ENCODE data around the gene CHRNG.
"Not testable (repeated sequence)": the region's sequence is repeated elsewhere in the genome, so short reads cannot be mapped to it uniquely, and the experiment has no call there.

Gene CHRNG

DNA sequence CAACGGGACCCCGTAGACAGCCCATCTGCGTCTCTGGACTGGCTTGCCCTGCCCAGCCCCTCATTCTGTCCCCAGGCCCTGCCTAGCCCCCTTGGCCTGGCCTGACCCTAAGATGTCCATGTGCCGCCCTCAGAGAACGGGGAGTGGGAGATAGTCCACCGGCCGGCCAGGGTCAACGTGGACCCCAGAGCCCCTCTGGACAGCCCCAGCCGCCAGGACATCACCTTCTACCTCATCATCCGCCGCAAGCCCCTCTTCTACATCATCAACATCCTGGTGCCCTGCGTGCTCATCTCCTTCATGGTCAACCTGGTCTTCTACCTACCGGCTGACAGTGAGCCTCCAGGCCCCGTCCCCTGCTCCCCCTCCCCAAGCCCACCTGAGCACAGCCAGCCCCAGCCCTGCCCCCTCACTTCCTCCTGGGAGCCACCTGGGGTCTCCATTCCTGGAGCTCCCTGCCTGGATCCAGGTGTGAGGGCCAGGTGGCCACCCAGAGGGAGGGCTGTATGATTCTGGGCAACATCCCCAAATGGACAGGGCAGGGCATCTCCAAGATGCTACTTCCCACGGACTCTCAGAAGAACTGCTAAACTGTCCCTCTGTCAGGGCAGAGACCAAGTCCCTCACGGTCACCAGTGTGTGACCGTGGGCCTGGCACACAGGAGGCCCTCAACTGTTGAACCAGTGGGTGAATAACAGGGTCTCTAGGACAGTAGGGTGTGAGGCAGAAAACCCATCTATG is 9.5 kb upstream of the CHRNG start:
- no peak for DNase-seq

DNA sequence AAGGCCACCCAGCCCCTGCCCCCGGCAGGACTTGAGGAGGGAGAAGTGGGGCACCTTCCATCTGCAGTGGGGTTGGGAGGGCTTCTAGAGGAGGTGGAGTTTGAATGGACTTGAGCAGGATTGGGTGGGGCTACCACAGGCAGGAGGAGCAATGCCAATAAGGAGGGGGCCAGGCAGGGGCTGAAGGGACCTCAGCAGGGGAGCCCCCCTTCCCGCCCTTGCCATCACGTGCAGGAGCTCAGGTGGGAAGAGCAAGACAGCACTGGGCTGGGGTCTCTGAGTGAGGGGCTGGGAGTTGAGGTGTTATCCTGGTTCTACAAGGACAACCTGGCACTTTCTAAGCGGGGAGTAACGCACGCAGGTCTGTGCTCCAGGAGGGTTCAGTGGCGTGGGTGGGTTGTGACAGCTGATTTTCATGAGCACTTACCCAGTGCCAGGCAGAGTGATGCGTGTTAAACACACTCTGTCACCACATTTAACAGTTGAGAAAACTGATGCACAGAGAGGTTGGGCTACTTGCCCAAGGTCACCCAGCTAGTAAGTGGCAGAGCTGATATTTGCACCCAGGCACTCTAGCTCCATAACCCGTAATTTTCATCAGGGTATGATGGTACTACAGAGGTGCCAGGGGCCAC is 8.7 kb upstream of the CHRNG start:
- DNase-seq = no peak

DNA sequence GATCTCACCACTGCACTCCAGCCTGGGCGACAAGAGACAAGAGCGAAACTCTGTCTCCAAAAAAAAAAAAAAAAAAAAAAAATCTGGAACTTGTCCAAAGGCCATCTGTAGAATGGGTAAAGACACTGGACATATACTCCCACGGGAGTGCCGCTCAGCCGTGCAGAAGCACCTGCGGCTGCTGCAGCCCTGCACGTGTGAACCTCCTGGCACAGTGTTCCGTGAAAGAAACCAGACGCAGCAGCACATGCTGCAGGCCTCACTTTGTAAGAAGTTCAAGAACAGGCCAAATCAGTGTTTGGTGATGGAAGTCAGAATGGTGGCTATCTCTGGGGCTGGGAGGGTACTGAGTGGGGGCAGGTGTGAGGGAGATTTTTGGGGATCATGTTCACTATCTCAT is 7.1 kb upstream of the CHRNG start:
- DNase-seq = no peak

DNA sequence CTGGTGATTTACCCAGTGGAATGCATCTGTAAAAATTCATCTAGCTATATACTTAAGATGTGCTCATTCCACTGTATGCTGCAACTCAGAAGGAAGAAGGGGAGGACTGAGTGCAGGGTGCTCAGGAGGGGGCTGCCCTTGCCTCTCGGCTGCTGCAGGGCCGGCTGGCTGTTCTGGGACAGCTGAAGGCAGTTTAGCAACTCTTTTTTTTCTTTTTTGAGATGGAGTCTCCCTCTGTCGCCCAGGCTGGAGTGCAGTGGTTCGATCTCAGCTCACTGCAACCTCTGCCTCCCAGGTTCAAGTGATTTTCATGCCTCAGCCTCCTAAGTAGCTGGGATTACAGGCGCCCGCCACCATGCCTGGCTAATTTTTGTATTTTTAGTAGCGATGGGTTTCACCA is 6.7 kb upstream of the CHRNG start:
- not testable (repeated sequence) for DNase-seq

DNA sequence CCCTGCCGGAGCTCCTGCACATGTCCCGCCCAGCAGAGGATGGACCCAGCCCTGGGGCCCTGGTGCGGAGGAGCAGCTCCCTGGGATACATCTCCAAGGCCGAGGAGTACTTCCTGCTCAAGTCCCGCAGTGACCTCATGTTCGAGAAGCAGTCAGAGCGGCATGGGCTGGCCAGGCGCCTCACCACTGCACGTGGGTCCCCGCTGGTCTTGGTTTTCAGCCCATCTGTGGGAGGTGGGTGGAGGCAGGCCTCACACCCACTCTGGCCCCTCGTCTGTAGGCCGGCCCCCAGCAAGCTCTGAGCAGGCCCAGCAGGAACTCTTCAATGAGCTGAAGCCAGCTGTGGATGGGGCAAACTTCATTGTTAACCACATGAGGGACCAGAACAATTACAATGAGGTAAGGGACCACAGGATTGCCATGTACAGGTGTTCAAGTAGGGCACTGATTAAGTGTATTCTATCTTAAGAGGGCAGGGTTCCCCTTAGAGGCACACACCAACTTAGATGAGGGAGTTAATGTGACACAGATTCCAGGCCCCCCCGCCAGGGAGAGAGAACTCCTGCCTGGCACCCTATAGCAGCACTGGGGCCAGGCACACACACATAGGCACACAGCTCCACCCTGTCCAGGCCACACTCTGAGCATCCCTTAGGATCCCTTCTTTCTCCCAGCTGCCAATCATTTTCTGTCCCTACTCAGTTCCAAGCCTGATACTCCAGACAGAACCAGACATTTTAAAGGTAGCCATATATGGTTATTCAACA is 5.4 kb upstream of the CHRNG start:
- DNase-seq = no peak

DNA sequence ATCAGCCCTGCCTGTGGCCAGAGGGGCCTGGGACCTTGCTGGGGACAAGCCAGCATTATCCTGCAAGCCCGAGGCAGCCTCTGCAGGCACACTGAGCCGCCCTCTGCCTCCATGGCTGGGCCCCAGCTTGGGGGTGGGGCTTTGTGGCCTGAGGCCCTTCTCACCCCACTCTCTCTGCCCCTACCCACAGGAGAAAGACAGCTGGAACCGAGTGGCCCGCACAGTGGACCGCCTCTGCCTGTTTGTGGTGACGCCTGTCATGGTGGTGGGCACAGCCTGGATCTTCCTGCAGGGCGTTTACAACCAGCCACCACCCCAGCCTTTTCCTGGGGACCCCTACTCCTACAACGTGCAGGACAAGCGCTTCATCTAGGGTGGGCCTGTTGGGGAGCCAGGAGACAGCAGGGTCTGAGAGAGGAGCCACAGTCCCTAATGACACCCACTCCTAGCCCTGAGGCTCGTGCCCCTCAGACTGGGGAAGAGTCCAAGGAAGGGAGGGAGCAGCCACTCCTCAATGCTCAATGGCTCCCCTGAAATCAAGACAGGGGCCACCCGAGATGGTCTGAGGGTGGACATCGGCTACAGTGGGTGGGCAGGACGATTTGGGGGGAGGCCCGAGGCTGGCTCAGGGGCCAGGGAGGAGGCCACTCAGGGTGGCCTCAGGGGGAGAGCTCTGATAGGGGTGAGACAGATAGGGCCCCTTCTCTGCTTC is 4.4 kb upstream of the CHRNG start:
- no peak for DNase-seq

DNA sequence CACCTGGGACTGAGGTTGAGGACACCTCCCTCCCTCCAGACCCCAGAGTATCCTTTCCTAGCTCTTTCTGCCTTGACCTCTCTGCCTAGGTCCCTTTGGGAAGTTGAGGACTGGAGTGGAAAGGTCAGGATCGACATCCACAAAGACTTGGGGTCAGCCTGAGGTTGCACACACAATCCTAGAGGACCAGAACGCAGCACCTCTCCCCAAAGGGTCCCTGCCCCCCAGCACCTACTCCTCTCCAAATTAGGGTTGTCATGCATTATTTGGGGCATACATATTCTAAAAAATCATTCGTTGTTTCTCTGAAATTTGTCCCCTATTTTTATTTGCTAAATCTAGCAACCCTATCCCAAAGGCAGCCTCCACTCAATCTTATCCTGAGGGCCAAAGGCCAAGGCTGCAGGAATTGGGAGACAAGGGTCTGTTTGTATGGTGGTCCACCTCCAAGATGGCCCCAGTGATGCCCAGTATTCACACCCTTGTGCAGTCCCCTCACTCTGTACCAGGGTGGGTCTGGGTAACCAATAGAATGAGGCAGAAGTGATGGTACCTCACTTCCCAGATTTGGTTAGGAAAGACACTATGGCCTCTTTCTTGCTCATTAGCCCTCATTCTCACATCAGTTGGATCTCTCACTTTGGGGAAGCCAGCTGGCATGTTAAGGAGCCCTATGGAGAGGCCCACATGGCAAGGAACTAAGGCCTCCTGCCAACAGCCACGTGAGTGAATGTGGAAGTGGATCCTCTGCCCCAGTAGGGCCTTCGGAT is 3.5 kb upstream of the CHRNG start:
- no peak for DNase-seq

DNA sequence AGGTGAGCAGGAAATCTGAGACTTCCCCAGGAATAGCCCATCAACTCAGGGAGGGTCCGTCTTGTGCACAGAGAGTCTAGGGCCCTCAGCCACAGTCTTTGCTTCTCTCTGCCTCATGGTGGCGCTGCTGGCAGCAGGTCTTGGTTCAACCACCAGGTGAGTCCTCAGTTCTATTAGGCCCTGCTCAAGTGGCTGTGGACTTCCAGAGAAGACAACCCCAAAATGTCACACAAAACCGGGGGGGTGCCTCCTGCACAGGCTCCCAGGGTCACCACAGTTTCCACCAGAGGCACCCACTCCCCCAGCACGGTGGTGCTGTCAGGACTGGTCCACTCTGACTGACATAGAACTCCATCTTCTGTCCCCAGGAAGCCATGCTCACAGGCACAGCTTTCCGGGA is 2.4 kb upstream of the CHRNG start:
- no peak for DNase-seq

DNA sequence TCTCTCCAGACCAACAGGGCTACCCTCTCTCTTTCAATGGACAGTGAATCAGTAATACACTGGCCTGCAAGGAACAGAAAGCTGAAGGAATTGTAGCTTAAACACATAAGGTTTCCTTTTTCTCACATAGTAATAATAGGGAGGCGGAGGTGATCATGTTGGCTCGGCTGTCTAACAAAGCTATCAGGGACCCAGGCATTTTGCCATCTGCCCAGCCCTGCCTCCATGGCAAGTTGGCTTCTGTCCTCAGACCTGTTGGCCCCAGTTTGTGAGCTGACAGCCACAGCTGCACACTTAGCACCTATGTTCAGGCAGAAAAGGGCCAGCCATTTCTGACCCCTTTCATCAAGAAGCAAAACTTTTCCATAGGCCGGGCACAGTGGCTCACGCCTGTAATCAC is 2.0 kb upstream of the CHRNG start:
- DNase-seq = no peak

DNA sequence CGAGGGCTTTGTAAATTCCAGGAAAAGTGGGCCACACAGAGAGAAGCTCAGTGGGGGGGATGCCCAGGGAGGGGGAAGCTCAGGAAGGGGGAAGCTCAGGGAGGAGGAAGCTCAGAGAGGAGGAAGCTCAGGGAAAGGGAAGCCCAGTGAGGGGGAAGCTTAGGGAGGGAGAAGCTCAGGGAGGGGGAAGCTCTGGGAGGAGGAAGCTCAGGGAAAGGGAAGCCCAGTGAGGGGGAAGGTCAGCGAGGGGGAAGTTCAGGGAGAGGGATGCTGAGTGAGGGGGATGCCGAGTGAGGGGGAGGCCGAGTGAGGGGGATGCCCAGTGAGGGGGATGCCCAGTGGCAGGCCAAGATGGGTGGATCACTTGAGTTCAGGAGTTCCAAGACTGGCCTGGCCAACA is 821 bp upstream of the CHRNG start:
- no peak for DNase-seq

DNA sequence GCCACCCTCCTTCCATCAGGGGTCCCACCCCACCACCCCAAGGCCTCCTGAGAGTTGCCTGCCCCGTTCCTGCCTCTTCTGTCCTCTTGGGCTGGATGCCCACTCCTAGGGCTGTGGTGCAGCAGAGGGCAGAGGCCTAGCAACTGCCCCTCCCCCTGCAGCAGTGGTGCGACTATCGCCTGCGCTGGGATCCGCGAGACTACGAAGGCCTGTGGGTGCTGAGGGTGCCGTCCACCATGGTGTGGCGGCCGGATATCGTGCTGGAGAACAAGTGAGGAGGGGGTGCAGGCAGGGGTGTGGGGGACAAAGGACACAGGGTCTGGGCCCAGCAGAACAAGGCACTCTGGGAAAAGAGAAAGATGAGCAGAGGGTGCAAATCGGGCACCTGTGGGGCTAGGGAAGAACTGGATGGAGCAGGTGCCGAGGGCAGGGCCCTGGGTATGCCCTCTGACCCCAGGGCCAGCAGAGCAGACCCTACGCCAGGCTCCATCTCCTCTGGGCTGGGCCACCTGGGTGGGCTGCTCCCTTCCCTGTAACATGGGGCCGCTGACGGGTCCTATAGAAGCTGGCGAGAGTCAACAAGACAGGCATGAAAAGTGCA is 1.0 kb downstream of the CHRNG start:
- DNase-seq = no peak

DNA sequence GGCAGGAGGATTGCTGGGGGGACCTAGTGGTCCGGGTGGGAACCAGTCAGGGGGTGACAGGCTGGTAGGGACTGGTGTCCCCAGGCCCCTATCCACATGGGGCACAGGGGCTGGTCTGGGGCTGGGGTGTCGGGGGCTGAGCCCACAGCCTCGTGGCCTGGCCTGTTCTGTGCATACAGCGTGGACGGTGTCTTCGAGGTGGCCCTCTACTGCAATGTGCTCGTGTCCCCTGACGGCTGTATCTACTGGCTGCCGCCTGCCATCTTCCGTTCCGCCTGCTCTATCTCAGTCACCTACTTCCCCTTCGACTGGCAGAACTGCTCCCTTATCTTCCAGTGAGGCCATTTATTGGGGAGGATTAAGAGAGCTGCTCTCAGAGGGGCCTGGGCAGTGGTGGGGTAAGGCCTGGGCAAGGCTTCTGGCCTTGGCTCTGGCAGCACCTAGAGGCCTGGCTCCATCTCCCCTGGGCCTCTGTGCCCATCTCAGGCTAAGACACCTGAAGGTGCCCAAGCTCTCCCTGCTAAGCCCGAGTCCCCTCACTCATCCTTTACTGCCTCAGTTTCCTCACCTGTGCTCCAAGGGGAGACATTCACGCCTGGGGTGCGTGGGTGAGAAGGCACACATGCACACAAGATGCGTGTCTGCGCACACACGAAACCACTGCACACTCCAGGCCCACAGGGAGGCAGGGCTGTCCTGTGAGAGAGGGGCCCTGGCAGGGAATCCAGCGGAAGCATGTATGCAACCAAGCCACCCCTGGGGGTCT is 1.9 kb downstream of the CHRNG start:
- no peak for DNase-seq

DNA sequence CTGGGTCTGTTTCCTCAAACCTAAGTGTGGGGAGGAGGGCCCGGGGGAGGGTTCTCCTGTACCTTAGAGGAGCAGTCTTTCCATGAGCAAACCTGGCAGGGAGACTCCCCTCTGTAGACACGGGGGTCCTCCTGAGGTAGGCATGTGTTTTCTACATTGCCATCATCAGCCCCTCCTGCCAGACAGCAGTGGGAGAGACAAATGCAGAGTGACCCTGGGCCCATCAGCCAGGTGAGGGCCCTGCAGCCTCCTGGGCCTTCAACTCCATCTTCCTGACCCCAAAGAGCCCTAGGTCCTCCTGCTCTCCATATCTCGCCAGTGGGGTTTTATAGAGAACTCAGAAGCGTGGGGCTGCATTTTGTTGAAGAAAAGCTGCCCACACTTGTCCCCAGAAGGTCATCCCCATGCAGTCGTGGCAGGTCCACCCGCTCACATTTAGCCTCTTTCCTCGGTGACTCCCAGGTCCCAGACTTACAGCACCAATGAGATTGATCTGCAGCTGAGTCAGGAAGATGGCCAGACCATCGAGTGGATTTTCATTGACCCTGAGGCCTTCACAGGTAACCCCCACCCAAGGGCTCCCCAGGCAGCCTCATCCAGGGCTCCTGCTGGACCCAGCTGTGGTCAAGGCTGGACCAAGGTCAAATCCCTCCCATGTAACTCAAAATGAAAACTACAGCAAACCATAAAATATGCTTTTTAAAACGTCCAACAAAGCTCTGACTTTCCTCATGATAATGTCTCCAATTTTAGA is 2.6 kb downstream of the CHRNG start:
- no peak for DNase-seq

DNA sequence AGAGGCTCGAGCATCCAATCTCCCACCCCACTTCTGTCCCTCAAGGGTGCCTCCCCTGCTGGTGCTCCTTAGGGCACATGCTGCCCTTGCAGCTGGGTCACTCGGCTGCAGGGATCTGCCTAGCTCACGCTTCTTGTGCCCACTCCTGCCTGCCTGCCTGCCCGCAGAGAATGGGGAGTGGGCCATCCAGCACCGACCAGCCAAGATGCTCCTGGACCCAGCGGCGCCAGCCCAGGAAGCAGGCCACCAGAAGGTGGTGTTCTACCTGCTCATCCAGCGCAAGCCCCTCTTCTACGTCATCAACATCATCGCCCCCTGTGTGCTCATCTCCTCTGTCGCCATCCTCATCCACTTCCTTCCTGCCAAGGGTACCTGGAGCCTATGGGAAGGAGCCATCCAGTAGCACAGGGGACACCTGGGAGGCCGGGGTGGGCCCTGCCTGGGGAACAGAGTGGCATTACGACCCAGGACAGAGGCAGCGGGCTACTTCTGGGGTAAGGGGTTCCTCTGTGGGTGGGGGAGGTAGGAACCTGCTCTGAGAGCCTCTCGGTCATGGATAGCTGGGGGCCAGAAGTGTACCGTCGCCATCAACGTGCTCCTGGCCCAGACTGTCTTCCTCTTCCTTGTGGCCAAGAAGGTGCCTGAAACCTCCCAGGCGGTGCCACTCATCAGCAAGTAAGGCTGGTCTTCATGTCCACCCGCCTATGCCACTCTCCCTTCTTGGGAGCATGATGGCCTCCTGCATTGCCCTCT is 3.4 kb downstream of the CHRNG start:
- no peak for DNase-seq

DNA sequence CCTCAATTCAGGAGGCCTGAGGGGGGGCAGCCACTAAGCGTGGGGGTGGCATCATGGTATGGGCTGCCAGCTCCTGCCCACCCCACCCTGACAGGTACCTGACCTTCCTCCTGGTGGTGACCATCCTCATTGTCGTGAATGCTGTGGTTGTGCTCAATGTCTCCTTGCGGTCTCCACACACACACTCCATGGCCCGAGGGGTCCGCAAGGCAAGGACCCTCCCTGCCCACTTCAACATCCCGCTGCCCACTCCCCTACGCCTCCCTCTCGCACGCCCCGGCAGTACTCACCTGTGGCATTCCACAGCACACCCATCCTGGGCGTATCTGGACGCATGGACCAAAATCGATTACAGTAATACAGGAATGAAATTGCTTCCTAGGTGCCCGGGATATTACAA is 4.0 kb downstream of the CHRNG start:
- DNase-seq = no peak

DNA sequence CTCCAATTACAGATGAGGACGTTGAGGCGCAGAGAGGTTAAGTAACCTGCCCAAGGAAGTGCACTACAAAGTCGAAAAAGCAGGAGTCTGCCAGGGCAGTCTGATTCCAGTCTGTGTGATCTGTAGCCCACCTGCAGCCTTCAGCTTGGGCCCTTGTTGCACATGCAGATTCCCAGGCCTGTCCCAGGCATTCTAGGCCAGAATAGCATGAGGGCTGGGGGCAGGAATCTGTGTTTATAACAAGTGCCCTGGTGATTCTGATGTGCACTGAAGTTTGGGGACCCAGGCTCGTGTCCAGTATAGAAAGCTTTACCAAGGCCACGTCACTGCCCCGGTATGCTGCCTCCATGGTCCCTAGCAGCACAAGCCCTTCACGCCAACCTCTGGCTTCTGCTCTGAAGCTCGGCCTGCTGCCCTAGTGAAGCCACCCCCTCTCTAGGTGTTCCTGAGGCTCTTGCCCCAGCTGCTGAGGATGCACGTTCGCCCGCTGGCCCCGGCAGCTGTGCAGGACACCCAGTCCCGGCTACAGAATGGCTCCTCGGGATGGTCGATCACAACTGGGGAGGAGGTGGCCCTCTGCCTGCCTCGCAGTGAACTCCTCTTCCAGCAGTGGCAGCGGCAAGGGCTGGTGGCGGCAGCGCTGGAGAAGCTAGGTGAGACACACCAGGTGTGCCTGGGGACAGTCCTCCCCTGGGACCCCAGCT is 4.6 kb downstream of the CHRNG start:
- no peak for DNase-seq

DNA sequence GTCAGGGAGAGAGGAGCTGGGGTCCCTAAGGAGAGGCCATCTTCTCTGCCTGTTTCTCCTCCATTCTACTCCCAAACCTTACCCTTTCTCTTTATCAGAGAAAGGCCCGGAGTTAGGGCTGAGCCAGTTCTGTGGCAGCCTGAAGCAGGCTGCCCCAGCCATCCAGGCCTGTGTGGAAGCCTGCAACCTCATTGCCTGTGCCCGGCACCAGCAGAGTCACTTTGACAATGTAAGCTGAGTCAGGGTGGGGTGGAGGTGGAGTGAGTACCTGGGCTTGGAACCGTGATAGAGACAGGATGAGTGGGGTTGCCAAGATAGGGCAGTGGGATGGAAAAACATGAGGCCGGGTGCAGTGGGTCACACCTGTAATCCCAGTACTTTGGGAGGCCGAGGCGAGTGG is 5.2 kb downstream of the CHRNG start:
- DNase-seq = no peak

DNA sequence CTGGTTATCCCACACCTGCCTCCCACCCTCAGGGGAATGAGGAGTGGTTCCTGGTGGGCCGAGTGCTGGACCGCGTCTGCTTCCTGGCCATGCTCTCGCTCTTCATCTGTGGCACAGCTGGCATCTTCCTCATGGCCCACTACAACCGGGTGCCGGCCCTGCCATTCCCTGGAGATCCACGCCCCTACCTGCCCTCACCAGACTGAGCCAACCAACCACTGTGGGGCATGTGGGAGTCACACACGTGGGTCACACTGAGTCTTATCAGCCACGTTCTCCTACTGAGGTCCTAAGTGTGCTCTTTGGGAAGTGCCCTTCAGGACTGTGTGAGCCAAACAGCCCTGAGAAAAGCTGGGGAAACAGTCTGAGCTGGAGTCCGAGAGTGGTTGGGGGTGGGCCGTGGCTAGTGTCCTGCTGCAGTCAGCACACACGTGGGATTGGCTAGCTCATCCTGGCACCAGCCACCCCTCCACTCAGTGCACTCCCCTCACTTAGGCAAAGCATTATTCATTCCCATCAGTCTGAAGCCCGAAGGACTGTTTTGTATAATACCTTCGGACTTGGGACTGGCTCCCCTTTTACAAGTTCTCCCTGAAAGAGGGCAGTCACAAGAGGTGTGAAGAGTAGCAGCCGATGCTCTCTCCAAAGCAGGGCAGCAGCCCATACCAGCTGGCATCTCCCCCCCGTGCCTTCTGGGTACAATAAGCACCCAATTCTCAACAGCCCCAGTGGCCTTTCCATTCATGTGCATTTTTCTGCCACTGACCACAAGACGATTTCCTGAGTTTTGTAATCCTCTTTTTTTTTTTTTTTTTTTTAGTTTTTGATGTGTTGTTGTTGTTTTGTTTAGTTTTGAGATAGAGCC is 6.3 kb downstream of the CHRNG start:
- no peak for DNase-seq

All from DMS79 (cell line).